Esophagus squamous epithelium (tissue), 5 donors: ENCODE results near the gene LONP2. TPM values are rescaled to one million over a fixed set of nuclear protein-coding genes. Genes with fewer than 3 reads are reported as not detected.
"Not testable (repeated sequence)": the region's sequence is repeated elsewhere in the genome, so short reads cannot be mapped to it uniquely, and the experiment has no call there.

Experiments
- DNase-seq: peaks from one replicate; lab custom pipeline; 2025; lab: John Stamatoyannopoulos, UW
- H3K27ac ChIP-seq, 4 donors: fragments of 200-600 bp; sonication (generic); one replicate each; pipeline ENCODE4 v1.5.1; 2016 to 2019; ENCODE audit warnings: mild to moderate bottlenecking in 1 of 4
- H3K27me3 ChIP-seq, 4 donors: fragments of 200-600 bp; sonication (generic); 1 replicate in 3 of 4; 2 replicates in 1 of 4; pipeline versions ENCODE4 v1.5.1 to v1.6.0; 2017 to 2021; ENCODE audit warnings: antibody characterized with exemption in 1 of 4
- H3K36me3 ChIP-seq, 3 donors: fragments of 200-600 bp; sonication (generic); one replicate each; pipeline ENCODE4 v1.5.1; 2016 to 2019
- H3K4me1 ChIP-seq, 3 donors: fragments of 200-600 bp; sonication (generic); one replicate each; pipeline ENCODE4 v1.5.1; 2017 to 2019
- H3K4me3 ChIP-seq, 4 donors: fragments of 200-600 bp; sonication (generic); 1 replicate in 3 of 4; 2 replicates in 1 of 4; pipeline ENCODE4 v1.5.1; 2016 to 2019; ENCODE audit warnings: mild to moderate bottlenecking in 2 of 4, moderate library complexity in 1 of 4
- H3K9me3 ChIP-seq, 3 donors: fragments of 200-600 bp; sonication (generic); one replicate each; pipeline ENCODE4 v1.5.1; 2016 to 2019
- POLR2A ChIP-seq, 4 donors: fragments of 450-650 bp; IDR thresholded peaks; one replicate each; pipeline ENCODE4 v1.6.1; 2017; ENCODE audit warnings: antibody characterized with exemption in 4 of 4, mild to moderate bottlenecking in 4 of 4, moderate library complexity in 3 of 4
- WGBS, 2 donors: methylation state at CpG; one replicate each; pipeline ENCODE4 v1.1.5; 2018; 5-methylcytosine and 5-hydroxymethylcytosine counted together
- intact Hi-C: fragments of 100-400 bp; cut with DNase I; formaldehyde crosslinking; loops from one replicate; pipeline ENCODE4 v1.15.0; 2022
- total RNA-seq, 4 donors: library from RNA; depleted of rRNA; stranded (reverse); fragments of >200 nt; gene quantifications; one replicate each; pipeline ENCODE4 v1.1.0, GENCODE V29; 2016
- TF ChIP-seq, protein P1 (sequence below), 6 experiments: fragments of 450-650 bp in 4 of 6; fragments of 200-600 bp in 2 of 6; sonication (generic) in 2 of 6; IDR thresholded peaks; one replicate each; pipeline ENCODE4 v1.5.1; 2016 to 2019; ENCODE audit warnings: antibody characterized with exemption in 6 of 6, mild to moderate bottlenecking in 4 of 6, moderate library complexity in 4 of 6
- donor health status: DM: yes; HTN: yes; CAD: no.

LONP2 gene
- total RNA-seq, 4 donors from 2014 or later: 30.9 to 57.2 (median 40.3) TPM

DNA sequence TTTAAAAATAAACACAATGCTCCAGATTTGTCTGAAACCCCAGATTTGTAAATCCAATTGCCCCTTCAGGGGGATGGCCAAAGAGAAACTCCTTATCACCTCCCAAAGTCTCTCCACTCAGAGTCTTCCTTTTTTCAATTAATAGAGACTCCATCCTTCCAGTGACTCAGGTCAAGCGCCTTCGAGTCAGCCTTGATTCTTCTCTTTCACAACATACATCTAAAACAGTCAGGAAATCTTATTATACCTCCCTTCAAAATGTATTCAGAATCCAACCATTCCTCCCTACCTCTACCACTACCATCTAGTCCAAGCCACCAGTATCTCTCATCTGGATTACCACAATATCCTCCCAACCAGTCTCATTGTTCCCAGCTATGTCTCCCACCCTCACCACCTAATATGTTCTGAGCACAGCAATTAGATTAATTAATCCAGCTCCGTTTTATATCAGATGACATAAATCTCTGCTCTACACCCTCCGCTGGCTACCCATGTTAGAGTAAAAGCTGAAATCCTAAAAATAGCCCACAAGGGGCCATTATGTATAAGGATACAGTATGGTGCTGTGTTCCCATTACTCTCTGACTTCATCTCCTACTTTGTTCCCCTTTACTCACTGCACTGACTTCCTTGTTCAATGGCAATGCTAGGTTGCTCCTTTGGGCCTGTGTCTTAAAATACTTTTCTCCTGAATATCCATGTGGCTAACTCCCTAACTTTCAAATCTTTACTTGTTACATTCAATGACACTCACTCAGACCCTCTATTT, 129.3 kb downstream of the LONP2 start:
- Histone ChIP-seq H3K9me3 (no peaks in the 10 kb centered on the region), H3K36me3 (no peaks in the 10 kb centered on the region), H3K4me3 (no peak overlapping the region), H3K27ac (peak overlapping the region in 1 of 4 donors; percentile 17), H3K27me3 (no peaks in the 10 kb centered on the region), H3K4me1 (peaks cover 10 to 98% (median 42%) of the 10 kb centered on the region in 3 donors)
- no peak for DNase-seq
- TF ChIP-seq, protein P1, sequence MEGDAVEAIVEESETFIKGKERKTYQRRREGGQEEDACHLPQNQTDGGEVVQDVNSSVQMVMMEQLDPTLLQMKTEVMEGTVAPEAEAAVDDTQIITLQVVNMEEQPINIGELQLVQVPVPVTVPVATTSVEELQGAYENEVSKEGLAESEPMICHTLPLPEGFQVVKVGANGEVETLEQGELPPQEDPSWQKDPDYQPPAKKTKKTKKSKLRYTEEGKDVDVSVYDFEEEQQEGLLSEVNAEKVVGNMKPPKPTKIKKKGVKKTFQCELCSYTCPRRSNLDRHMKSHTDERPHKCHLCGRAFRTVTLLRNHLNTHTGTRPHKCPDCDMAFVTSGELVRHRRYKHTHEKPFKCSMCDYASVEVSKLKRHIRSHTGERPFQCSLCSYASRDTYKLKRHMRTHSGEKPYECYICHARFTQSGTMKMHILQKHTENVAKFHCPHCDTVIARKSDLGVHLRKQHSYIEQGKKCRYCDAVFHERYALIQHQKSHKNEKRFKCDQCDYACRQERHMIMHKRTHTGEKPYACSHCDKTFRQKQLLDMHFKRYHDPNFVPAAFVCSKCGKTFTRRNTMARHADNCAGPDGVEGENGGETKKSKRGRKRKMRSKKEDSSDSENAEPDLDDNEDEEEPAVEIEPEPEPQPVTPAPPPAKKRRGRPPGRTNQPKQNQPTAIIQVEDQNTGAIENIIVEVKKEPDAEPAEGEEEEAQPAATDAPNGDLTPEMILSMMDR (IDR thresholded peaks at IDR 0.05): no peak
- TF ChIP-seq POLR2A (IDR thresholded peaks at IDR 0.05): no peak
- 63 to 80% methylated on average over 4 of the region's 4 CpGs for WGBS, 2 donors
- intact Hi-C loops: no loop called here

DNA sequence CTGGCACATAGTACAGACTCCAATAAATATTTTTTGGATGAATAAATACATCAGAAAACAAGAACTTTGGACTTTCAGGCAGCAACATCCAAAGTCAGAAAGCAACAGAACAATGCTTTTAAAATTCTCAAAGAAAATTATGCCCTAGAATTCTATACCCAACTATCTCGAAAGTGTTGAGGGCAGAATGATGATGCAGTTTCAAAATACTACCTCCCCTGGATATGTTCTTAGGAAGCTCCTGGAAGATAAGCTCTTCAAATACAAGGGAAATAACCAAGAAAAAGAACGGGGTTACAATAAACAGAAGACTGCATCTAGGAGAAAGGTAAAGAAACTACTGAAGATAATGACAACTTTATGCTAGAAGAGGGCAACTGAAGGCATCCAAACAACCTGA, 130.2 kb downstream of the LONP2 start:
- Histone ChIP-seq H3K4me1 (peaks cover 10 to 99% (median 50%) of the 10 kb centered on the region in 3 donors), H3K27ac (no peak overlapping the region), H3K27me3 (no peaks in the 10 kb centered on the region), H3K36me3 (no peaks in the 10 kb centered on the region), H3K9me3 (no peaks in the 10 kb centered on the region), H3K4me3 (no peak overlapping the region)
- intact Hi-C loops: no loop called here
- no peak for TF ChIP-seq POLR2A (IDR thresholded peaks at IDR 0.05)
- TF ChIP-seq, protein P1 (IDR thresholded peaks at IDR 0.05): no peak
- no peak for DNase-seq
- 49 to 56% methylated on average over 2 of the region's 2 CpGs for WGBS, 2 donors

DNA sequence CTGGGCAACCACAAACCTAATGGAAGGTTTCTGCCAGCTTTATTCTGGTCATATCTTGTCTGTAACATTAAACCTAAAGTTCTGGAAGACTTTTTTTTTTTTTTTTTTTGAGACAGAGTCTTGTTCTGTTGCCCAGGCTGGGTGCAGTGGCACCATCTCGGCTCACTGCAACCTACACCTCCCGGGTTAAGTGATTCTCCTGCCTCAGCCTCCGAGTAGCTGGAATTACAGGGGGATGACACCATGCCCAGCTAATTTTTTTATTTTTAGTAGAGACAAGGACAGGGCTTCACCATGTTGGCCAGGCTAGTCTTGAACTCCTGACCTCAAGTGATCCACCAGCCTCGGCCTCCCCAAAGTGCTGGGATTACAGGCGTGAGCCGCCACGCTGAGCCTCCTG, 133.2 kb downstream of the LONP2 start:
- H3K9me3 ChIP-seq, H3K36me3 ChIP-seq, H3K4me3 ChIP-seq, intact Hi-C loops, DNase-seq, H3K27ac ChIP-seq, H3K27me3 ChIP-seq: not testable (repeated sequence)
- H3K4me1 ChIP-seq: peaks cover 10 to 100% (median 68%) of the 10 kb centered on the region in 3 donors
- WGBS, 2 donors: 61 to 66% methylated on average over 7 of the region's 7 CpGs

DNA sequence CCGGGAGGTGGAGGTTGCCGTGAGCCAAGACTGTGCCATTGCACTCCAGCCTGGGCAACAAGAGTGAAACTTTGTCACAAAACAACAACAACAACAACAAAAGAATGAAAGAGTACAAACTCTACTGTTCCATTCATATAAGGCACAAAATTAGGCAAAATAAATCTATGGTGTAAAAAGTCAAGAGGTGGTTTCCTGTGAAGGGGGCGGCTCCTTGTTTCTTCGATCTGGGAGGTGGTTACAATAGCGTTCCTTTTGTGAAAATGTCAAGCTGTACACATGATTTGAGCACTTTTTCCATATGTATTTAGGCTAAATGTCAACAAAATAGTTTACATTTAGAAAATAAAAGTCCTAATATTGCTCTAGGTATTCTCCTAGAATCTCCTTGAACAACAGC, 134.2 kb downstream of the LONP2 start:
- H3K9me3 ChIP-seq: no peaks in the 10 kb centered on the region
- H3K36me3 ChIP-seq: no peaks in the 10 kb centered on the region
- H3K4me1 ChIP-seq: peaks cover 10 to 100% (median 64%) of the 10 kb centered on the region in 3 donors
- 70 to 83% methylated on average over 5 of the region's 5 CpGs for WGBS, 2 donors
- H3K27me3 ChIP-seq: no peaks in the 10 kb centered on the region
- no peak overlapping the region for H3K4me3 ChIP-seq
- peak overlapping the region in 1 of 4 donors; percentile 31 for H3K27ac ChIP-seq
- DNase-seq: no peak
- TF ChIP-seq POLR2A (IDR thresholded peaks at IDR 0.05): no peak
- TF ChIP-seq, protein P1 (IDR thresholded peaks at IDR 0.05): no peak
- intact Hi-C loops: no loop called here

DNA sequence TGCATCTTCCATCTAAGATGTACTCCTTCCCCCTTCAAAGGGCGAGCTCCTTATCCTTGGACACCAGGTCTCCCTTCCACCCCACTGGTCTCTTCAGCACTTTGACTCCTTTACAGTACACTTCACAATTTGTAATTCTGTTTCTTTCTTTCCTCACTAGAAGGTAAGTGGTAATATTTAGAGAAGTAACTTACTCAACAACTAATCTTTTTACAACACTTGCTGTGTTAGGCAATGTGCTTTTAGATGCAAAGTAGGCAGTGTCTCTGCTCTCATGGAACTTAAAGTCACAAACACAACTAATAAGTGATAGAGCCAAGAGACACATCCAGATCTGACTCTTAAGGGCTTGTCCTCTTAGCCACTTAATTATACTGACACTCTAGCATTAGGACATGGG, 134.7 kb downstream of the LONP2 start:
- DNase-seq: no peak
- Histone ChIP-seq H3K27ac (peak overlapping the region in 1 of 4 donors; percentile 31), H3K4me1 (peaks cover 5 to 100% (median 61%) of the 10 kb centered on the region in 3 donors), H3K27me3 (no peaks in the 10 kb centered on the region), H3K4me3 (no peak overlapping the region), H3K9me3 (no peaks in the 10 kb centered on the region), H3K36me3 (no peaks in the 10 kb centered on the region)
- intact Hi-C loops: no loop called here
- TF ChIP-seq, protein P1 (IDR thresholded peaks at IDR 0.05): no peak
- no peak for TF ChIP-seq POLR2A (IDR thresholded peaks at IDR 0.05)
- WGBS, 2 donors: 77 to 83% methylated on average over 1 of the region's 1 CpG
